Stomach (tissue), 9 donors: Measurements from ENCODE around the gene NRG3. TPM values are rescaled to one million over a fixed set of nuclear protein-coding genes. Genes with fewer than 3 reads are reported as not detected.

Experiments used
- DNase-seq, 2 donors: peaks; one replicate each; pipeline versions ENCODE4 v3.0.0 to v3.0.0-alpha.2; 2013 to 2019
- H3K27ac ChIP-seq, 5 donors: fragments of 200-600 bp in 4 of 5; sonication (generic) in 4 of 5; one replicate each; pipeline ENCODE4 v1.5.1; 2013 to 2019; ENCODE audit warnings: mild to moderate bottlenecking in 1 of 5, moderate library complexity in 1 of 5
- H3K27me3 ChIP-seq, 3 donors: fragments of 200-600 bp; sonication (generic); one replicate each; pipeline ENCODE4 v1.5.1; 2017 to 2019; ENCODE audit warnings: mixed run types in 1 of 3
- H3K36me3 ChIP-seq, 4 donors: fragments of 200-600 bp; sonication (generic); 1 replicate in 3 of 4; 2 replicates in 1 of 4; pipeline ENCODE4 v1.5.1; 2016 to 2019
- H3K4me1 ChIP-seq, 4 donors: fragments of 200-600 bp; sonication (generic); one replicate each; pipeline ENCODE4 v1.5.1; 2016 to 2019
- H3K4me3 ChIP-seq, 4 donors: fragments of 200-600 bp; sonication (generic) in 3 of 4; one replicate each; pipeline ENCODE4 v1.5.1; 2016 to 2019; ENCODE audit warnings: mild to moderate bottlenecking in 1 of 4
- H3K9me3 ChIP-seq, 4 donors: fragments of 200-600 bp; sonication (generic); one replicate each; pipeline ENCODE4 v1.5.1; 2016 to 2019
- EP300 ChIP-seq: sonication (generic); formaldehyde crosslinking; IDR thresholded peaks from one replicate; pipeline ENCODE4 v1.6.1; 2017; ENCODE audit warnings: antibody characterized with exemption
- POLR2A ChIP-seq, 4 donors: fragments of 450-650 bp; IDR thresholded peaks; one replicate each; pipeline ENCODE4 v1.6.1; 2016; ENCODE audit warnings: antibody characterized with exemption in 4 of 4, control low read depth in 2 of 4, mild to moderate bottlenecking in 1 of 4, moderate library complexity in 1 of 4
- POLR2AphosphoS5 ChIP-seq, 3 donors: sonication (generic); formaldehyde crosslinking; IDR thresholded peaks; one replicate each; pipeline ENCODE4 v1.6.1; 2016; ENCODE audit warnings: antibody characterized with exemption in 3 of 3
- WGBS, 5 donors: extraction: QIAGEN DNeasy Blood & Tissue Kit in 3 of 5; methylation state at CpG; one replicate each; pipeline versions ENCODE4 v1.1.5 to v1.1.7; 2013 to 2018; 5-methylcytosine and 5-hydroxymethylcytosine counted together
- intact Hi-C: fragments of 100-400 bp; cut with DNase I; formaldehyde crosslinking; loops from one replicate; pipeline ENCODE4 v1.15.1; 2023; ENCODE audit warnings: low total_unique reads
- polyA plus RNA-seq, 3 donors: library from polyadenylated mRNA; stranded (reverse); fragments of 200-250 nt; gene quantifications; one replicate each; pipeline ENCODE4 v1.2.3, GENCODE V29; 2013
- total RNA-seq, 5 donors: library from RNA; depleted of rRNA; stranded (reverse); fragments of >200 nt; gene quantifications; one replicate each; pipeline versions ENCODE4 v1.1.0 to v1.2.3, GENCODE V29; 2014 to 2016
- TF ChIP-seq, protein P1 (sequence below), 7 experiments: fragments of 450-650 bp in 4 of 7; fragments of 200-600 bp in 3 of 7; sonication (generic) in 3 of 7; IDR thresholded peaks; one replicate each; pipeline ENCODE4 v1.5.1; 2016 to 2019; ENCODE audit warnings: antibody characterized with exemption in 7 of 7, control low read depth in 2 of 7, mild to moderate bottlenecking in 1 of 7
- donor health status: healthy with polysubstance abuse.
- donor health status: Bipolar disorder and iron deficiency.
- donor health status: healthy.

The NRG3 gene
- total and polyA plus RNA-seq, 8 donors: 0.08 to 2.5 (median 0.52) TPM; not detected in 4

GRCh38 chr10:82409671-82410070 is 534.7 kb downstream of the NRG3 start:
- Histone ChIP-seq H3K27ac (no peak overlapping the region), H3K27me3 (no peaks in the 10 kb centered on the region), H3K4me3 (no peak overlapping the region), H3K4me1 (no peaks in the 10 kb centered on the region), H3K9me3 (no peaks in the 10 kb centered on the region), H3K36me3 (no peaks in the 10 kb centered on the region)
- intact Hi-C loops: no loop called here
- 79 to 87% (median 86%) methylated on average over 2 of the region's 2 CpGs for WGBS, 5 donors
- TF ChIP-seq, protein P1, sequence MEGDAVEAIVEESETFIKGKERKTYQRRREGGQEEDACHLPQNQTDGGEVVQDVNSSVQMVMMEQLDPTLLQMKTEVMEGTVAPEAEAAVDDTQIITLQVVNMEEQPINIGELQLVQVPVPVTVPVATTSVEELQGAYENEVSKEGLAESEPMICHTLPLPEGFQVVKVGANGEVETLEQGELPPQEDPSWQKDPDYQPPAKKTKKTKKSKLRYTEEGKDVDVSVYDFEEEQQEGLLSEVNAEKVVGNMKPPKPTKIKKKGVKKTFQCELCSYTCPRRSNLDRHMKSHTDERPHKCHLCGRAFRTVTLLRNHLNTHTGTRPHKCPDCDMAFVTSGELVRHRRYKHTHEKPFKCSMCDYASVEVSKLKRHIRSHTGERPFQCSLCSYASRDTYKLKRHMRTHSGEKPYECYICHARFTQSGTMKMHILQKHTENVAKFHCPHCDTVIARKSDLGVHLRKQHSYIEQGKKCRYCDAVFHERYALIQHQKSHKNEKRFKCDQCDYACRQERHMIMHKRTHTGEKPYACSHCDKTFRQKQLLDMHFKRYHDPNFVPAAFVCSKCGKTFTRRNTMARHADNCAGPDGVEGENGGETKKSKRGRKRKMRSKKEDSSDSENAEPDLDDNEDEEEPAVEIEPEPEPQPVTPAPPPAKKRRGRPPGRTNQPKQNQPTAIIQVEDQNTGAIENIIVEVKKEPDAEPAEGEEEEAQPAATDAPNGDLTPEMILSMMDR (IDR thresholded peaks at IDR 0.05): no peak
- no peak for TF ChIP-seq POLR2A (IDR thresholded peaks at IDR 0.05)
- TF ChIP-seq EP300: no peak
- TF ChIP-seq POLR2AphosphoS5 (IDR thresholded peaks at IDR 0.05): no peak
- no peak for DNase-seq

GRCh38 chr10:82411416-82411815 is 536.4 kb downstream of the NRG3 start:
- TF ChIP-seq EP300 (no peak), POLR2AphosphoS5 (IDR thresholded peaks at IDR 0.05) (no peak), POLR2A (IDR thresholded peaks at IDR 0.05) (no peak)
- TF ChIP-seq, protein P1 (IDR thresholded peaks at IDR 0.05): no peak
- H3K9me3 ChIP-seq: no peaks in the 10 kb centered on the region
- no peaks in the 10 kb centered on the region for H3K4me1 ChIP-seq
- intact Hi-C loops: no loop called here
- H3K4me3 ChIP-seq: no peak overlapping the region
- WGBS, 5 donors: 56 to 62% (median 59%) methylated on average over 4 of the region's 4 CpGs
- H3K27me3 ChIP-seq: no peaks in the 10 kb centered on the region
- H3K36me3 ChIP-seq: no peaks in the 10 kb centered on the region
- no peak for DNase-seq
- no peak overlapping the region for H3K27ac ChIP-seq

DNA sequence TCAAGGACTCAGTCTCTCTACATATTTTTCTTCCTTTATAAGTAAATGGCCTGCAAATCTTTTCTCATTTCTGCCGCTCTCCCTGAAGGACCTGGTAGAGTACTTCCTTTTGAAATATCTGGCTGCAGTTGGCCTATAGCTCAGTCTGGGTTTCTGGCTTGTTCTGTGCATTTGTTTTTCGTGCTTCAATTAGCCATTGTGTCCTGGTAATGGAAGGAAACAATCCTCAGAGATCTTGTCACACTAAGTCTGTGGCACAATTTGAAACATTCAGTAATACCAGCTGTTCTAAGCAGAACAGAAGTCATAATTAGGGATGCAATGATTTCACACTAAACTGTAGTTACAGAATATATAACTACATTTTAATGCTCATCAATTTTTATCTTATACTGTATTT is 545.0 kb downstream of the NRG3 start:
- no peaks in the 10 kb centered on the region for H3K9me3 ChIP-seq
- H3K27me3 ChIP-seq: no peaks in the 10 kb centered on the region
- H3K4me1 ChIP-seq: no peaks in the 10 kb centered on the region
- DNase-seq: no peak
- no peak overlapping the region for H3K27ac ChIP-seq
- WGBS, 5 donors: 67 to 83% (median 72%) methylated on average over 2 of the region's 2 CpGs
- no peak overlapping the region for H3K4me3 ChIP-seq
- intact Hi-C loops: no loop called here
- TF ChIP-seq EP300 (no peak), POLR2AphosphoS5 (IDR thresholded peaks at IDR 0.05) (no peak), POLR2A (IDR thresholded peaks at IDR 0.05) (no peak)
- TF ChIP-seq, protein P1 (IDR thresholded peaks at IDR 0.05): no peak
- no peaks in the 10 kb centered on the region for H3K36me3 ChIP-seq

GRCh38 chr10:82429302-82429701 is 554.3 kb downstream of the NRG3 start:
- intact Hi-C loops: no loop called here
- no peak overlapping the region for H3K4me3 ChIP-seq
- no peaks in the 10 kb centered on the region for H3K36me3 ChIP-seq
- no peak for DNase-seq
- TF ChIP-seq POLR2AphosphoS5 (IDR thresholded peaks at IDR 0.05) (no peak), EP300 (no peak), POLR2A (IDR thresholded peaks at IDR 0.05) (no peak)
- TF ChIP-seq, protein P1 (IDR thresholded peaks at IDR 0.05): no peak
- H3K4me1 ChIP-seq: no peaks in the 10 kb centered on the region
- H3K27ac ChIP-seq: no peak overlapping the region
- H3K9me3 ChIP-seq: peaks cover 0 to 50% (median 17%) of the 10 kb centered on the region in 4 donors
- H3K27me3 ChIP-seq: no peaks in the 10 kb centered on the region
